ENCODE data around the gene TAS2R60. TPM values are rescaled to one million over a fixed set of nuclear protein-coding genes. Genes with fewer than 3 reads are reported as not detected.
"Not testable (repeated sequence)": the region's sequence is repeated elsewhere in the genome, so short reads cannot be mapped to it uniquely, and the experiment has no call there.

The TAS2R60 gene
- total RNA-seq, 2 donors from 2014 or later = not detected

DNA sequence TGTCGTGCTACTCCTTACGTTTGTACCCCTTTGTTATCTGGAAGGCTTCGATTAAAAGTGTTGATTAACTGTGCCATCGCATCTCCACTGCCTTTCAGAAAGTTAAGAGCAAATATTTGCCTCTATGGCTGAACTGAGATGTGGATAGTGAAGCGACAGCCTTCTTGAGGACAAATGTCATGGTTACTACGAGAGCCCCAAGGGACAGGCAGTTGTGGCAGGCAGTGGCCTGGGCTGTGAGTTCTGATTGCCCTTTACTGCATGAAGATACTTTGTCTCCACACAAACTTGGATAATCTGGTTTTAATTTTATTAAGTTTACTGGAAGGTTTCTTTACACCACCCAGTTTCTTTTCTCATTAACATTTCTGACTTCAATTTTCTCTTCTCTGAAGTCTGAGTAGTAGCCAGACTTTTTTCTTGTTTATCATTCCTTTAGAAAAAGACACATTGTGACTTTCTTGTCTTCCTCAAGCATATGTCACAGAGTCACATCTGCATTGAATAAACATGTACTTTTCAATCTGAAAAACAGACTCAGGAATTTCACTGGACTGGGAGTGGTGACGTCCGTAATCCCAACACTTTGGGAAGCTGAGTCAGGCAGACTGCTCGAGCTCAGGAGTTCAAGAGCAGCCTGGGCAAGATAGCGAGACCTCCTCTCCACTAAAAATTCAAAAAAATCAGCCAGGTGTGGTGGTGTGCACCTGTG is 36.0 kb downstream of the TAS2R60 start:
- DNase-seq (no peak), ATAC-seq (replicated peaks in 1 of 2) (no peak)
- Mint-ChIP-seq H3K27me3 (ENCODE audit: low read depth) (no peaks in the 10 kb centered on the region), H3K4me1 (ENCODE audit: low read depth) (peaks cover 8% of the 10 kb centered on the region), H3K36me3 (ENCODE audit: insufficient read depth in 2 of 2) (no peaks in the 10 kb centered on the region), H3K9me3 (peaks cover 0 to 3% of the 10 kb centered on the region in 2 donors), H3K4me3 (no peak overlapping the region), H3K27ac (no peak overlapping the region)

DNA sequence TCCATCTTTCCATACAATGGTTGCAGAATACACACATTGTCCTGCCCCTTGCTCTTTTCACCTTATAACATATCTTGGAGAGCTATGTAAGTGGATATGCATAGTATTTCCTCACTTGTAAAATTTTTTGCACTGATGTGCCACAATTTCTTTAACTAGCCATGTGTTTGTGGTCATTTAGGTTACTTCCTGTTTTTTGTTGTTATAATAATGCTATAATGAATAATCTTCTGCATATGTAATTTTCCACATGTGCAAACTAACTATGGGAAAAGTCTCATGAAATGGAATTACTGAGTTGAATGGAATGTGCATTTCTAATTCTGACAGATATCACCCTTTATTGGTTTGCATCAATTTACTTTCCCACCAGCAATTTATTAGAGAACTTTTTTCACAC is 37.2 kb downstream of the TAS2R60 start:
- DNase-seq = no peak
- peaks cover 8% of the 10 kb centered on the region for H3K4me1 Mint-ChIP-seq (ENCODE audit: low read depth)
- H3K9me3 Mint-ChIP-seq = no peaks in the 10 kb centered on the region
- H3K36me3 Mint-ChIP-seq (ENCODE audit: insufficient read depth in 2 of 2) = no peaks in the 10 kb centered on the region
- H3K4me3 Mint-ChIP-seq = no peak overlapping the region
- no peaks in the 10 kb centered on the region for H3K27me3 Mint-ChIP-seq (ENCODE audit: low read depth)
- ATAC-seq (replicated peaks in 1 of 2) = no peak
- H3K27ac Mint-ChIP-seq = no peak overlapping the region

DNA sequence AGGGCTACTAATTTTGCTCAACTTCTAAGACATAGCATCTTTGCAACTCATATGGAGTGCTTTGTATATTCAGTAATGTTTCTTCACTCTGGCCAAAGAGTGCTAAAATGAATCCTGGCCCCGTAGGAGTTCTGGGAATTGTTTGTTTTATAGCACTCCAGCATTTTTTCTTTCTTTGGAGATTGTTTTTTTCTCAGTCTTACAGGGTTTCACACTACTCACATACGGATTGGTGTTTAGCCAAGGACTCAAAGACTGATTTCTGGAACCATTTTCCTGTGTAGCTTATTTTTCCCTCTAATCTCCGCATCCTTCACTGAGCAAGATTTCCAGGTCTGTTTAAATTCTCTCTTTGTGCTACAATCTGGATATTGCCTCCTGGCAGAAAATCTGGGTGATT is 40.9 kb downstream of the TAS2R60 start:
- H3K27ac Mint-ChIP-seq = no peak overlapping the region
- DNase-seq (no peak), ATAC-seq (replicated peaks in 1 of 2) (no peak)
- peaks cover 5% of the 10 kb centered on the region for H3K4me1 Mint-ChIP-seq (ENCODE audit: low read depth)
- no peaks in the 10 kb centered on the region for H3K9me3 Mint-ChIP-seq
- H3K36me3 Mint-ChIP-seq (ENCODE audit: insufficient read depth in 2 of 2) = no peaks in the 10 kb centered on the region
- no peaks in the 10 kb centered on the region for H3K27me3 Mint-ChIP-seq (ENCODE audit: low read depth)
- H3K4me3 Mint-ChIP-seq = no peak overlapping the region

DNA sequence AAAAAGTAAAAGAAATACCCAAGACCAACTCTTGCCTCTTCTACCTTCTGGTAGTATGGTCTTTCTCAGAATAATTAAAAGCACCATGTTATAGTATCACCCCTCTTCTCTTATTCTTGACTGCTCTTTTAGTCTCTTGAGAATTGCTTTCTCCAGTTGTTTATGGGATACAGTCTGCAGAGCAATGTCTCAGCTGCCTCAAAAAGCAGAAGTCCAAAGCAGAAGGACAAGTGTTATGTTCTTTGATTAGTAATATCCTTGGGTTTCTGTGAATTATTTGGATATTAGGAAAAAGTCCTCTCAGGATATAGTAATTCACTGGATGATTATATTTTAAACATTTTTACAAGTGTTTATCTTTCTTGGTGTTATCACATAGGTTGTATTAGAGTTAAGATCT is 41.8 kb downstream of the TAS2R60 start:
- DNase-seq (no peak), ATAC-seq (replicated peaks in 1 of 2) (no peak)
- no peak overlapping the region for H3K27ac Mint-ChIP-seq
- no peaks in the 10 kb centered on the region for H3K36me3 Mint-ChIP-seq (ENCODE audit: insufficient read depth in 2 of 2)
- H3K27me3 Mint-ChIP-seq (ENCODE audit: low read depth) = no peaks in the 10 kb centered on the region
- no peaks in the 10 kb centered on the region for H3K9me3 Mint-ChIP-seq
- H3K4me1 Mint-ChIP-seq (ENCODE audit: low read depth) = peaks cover 5% of the 10 kb centered on the region
- no peak overlapping the region for H3K4me3 Mint-ChIP-seq

DNA sequence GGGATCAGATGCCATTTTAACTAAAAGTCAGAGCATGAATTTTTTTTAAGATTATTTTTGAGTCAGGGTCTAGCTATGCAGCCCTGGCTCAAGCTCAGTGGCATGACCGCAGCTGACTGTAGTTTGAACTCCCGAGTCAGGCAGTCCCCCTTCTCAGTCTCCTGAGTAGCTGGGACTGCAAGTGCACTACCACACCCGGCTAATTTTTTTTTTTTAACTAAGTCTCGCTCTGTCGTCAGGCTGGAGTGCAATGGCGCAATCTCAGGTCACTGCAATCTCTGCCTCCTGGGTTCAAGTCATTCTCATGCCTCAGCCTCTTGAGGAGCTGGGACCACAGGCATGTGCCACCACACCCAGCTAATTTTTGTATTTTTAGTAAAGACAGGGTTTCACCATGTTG is 42.2 kb downstream of the TAS2R60 start:
- ATAC-seq (replicated peaks in 1 of 2) (no peak), DNase-seq (no peak)
- Mint-ChIP-seq H3K27me3 (ENCODE audit: low read depth) (no peaks in the 10 kb centered on the region), H3K4me3 (no peak overlapping the region), H3K27ac (no peak overlapping the region), H3K4me1 (ENCODE audit: low read depth) (peaks cover 5% of the 10 kb centered on the region), H3K9me3 (no peaks in the 10 kb centered on the region), H3K36me3 (ENCODE audit: insufficient read depth in 2 of 2) (no peaks in the 10 kb centered on the region)

DNA sequence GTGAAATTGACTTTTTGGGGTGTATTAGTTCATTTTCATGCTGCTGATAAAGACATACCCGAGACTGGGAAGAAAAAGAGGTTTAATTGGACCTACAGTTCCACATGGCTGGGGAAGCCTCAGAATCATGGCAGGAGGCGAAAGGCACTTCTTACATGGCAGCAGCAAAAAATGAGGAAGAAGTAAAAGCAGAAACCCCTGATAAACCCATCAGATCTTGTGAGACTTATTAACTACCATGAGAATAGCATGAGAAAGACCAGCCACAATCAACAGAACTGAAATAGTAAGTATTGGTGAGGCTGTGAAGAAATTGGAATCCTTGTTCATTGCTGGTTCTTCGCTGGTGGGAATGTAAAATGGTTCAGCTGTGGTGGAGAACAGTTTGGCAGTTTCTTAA is 43.0 kb downstream of the TAS2R60 start:
- not testable (repeated sequence) for H3K9me3 Mint-ChIP-seq; ATAC-seq (replicated peaks in 1 of 2); H3K36me3 Mint-ChIP-seq (ENCODE audit: insufficient read depth in 2 of 2); H3K4me3 Mint-ChIP-seq; H3K27me3 Mint-ChIP-seq (ENCODE audit: low read depth); H3K4me1 Mint-ChIP-seq (ENCODE audit: low read depth); DNase-seq; H3K27ac Mint-ChIP-seq

DNA sequence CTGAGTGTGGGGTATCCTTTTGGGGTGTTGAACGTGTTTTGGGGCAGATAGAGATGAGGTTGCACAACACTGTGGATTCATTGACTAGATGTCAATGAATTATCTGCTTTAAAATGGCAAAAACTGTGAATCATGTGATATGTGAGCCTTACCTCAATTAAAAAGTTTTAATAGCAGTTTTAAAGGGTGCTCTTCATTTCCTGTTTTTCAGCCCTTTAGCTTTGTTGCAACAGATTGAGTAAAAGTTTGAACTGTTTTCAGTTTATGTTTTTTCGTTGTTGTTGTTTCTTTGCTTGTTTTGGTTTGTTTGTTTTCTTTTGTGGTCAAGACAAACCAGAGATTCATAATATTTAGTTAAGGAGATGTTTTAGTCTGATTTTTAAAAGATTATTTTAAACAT is 43.8 kb downstream of the TAS2R60 start:
- no peak overlapping the region for H3K27ac Mint-ChIP-seq

DNA sequence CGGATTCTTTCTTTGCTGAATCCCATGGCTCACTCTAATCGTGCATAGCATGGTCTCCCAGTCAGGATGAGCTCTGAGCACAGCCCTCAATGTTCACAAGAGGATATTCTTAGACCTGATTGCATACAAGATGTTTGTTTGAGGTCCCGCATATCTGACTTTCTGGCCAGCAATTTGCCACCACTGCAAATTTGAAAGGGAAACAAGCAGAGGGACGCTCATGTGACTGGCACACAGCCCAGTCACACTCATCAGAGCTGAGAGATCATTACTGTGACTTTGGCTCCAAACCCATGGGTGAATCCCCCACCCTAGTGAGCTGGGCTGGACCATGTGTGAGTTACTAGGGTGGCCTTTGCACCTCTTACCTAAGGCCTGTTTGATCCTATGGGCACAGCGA is 44.3 kb downstream of the TAS2R60 start:
- Mint-ChIP-seq H3K27ac (no peak overlapping the region), H3K4me1 (ENCODE audit: low read depth) (peaks cover 10% of the 10 kb centered on the region), H3K36me3 (ENCODE audit: insufficient read depth in 2 of 2) (no peaks in the 10 kb centered on the region), H3K9me3 (no peaks in the 10 kb centered on the region), H3K27me3 (ENCODE audit: low read depth) (no peaks in the 10 kb centered on the region), H3K4me3 (no peak overlapping the region)
- no peak for DNase-seq
- peak in 1 of 2 donors; percentile 33 for ATAC-seq (replicated peaks in 1 of 2)

More for the DNA sequence above, 43.8 kb downstream of the TAS2R60 start:
- peaks cover 4% of the 10 kb centered on the region for H3K4me1 Mint-ChIP-seq (ENCODE audit: low read depth)
- no peaks in the 10 kb centered on the region for H3K9me3 Mint-ChIP-seq
- ATAC-seq (replicated peaks in 1 of 2) (no peak), DNase-seq (no peak)
- no peaks in the 10 kb centered on the region for H3K36me3 Mint-ChIP-seq (ENCODE audit: insufficient read depth in 2 of 2)
- no peaks in the 10 kb centered on the region for H3K27me3 Mint-ChIP-seq (ENCODE audit: low read depth)
- no peak overlapping the region for H3K4me3 Mint-ChIP-seq

DNA sequence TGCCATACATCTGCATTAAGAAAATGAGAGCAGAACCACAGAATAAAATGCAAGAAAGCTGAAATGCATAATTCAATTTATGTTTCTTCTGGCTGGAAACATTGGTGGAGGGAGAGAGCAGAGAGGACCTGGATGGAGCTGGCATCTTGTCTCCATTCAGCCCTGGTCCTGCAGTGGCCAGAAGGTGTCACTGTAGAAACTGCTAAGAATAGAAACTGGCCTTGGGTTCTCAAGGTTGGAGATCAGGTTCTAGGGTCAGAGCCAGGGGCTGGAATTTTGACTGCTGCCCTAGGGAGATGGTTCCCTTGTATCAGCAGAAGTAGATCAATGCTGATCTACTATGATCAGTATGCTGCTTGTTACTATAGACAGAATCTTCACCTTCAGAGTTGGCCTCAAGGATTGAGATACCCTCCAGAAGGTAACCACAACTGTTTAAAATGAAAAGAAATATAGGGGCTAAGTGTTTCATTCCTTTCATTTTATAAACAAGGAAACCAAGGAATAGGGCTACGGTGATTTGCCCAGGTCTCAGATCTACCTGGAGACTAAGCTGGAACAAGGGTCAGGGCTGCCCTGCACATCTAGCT is 47.6 kb downstream of the TAS2R60 start:
- ATAC-seq (replicated peaks in 1 of 2) = peak in 1 of 2 donors; percentile 66
- Mint-ChIP-seq H3K27me3 (ENCODE audit: low read depth) (no peaks in the 10 kb centered on the region), H3K4me1 (ENCODE audit: low read depth) (peaks cover 26% of the 10 kb centered on the region), H3K4me3 (no peak overlapping the region), H3K36me3 (ENCODE audit: insufficient read depth in 2 of 2) (peaks cover 0 to 1% of the 10 kb centered on the region in 2 donors), H3K27ac (no peak overlapping the region), H3K9me3 (no peaks in the 10 kb centered on the region)
- DNase-seq = no peak

DNA sequence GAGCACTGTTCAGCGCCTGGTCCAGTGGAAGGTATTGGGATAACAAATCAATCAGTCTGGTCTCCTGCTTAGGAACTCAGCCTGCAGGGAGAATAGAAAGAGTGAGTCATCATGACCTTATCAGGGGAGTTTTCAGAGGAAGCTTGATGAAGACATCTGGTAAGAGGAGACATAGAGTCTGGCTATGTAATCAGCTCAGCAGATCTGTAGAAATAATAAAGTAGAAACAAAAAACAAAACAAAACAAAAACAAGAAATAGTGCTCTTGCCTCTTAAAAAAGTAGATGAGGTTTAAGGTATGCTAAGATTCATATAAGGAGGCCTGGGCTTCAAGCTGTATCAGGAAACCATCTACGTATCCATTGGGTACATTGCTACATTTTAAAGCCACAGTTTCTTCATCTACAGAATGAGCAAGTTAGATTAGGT is 48.8 kb downstream of the TAS2R60 start:
- peak overlapping the region in 1 of 2 donors; percentile 17 for H3K4me3 Mint-ChIP-seq
- peaks cover 26% of the 10 kb centered on the region for H3K4me1 Mint-ChIP-seq (ENCODE audit: low read depth)
- ATAC-seq (replicated peaks in 1 of 2) = peak; percentile 60 to 64
- DNase-seq = no peak
- no peaks in the 10 kb centered on the region for H3K27me3 Mint-ChIP-seq (ENCODE audit: low read depth)
- H3K9me3 Mint-ChIP-seq = no peaks in the 10 kb centered on the region
- H3K27ac Mint-ChIP-seq = peak overlapping the region; percentile 27
- peaks cover 0 to 1% of the 10 kb centered on the region in 2 donors for H3K36me3 Mint-ChIP-seq (ENCODE audit: insufficient read depth in 2 of 2)

DNA sequence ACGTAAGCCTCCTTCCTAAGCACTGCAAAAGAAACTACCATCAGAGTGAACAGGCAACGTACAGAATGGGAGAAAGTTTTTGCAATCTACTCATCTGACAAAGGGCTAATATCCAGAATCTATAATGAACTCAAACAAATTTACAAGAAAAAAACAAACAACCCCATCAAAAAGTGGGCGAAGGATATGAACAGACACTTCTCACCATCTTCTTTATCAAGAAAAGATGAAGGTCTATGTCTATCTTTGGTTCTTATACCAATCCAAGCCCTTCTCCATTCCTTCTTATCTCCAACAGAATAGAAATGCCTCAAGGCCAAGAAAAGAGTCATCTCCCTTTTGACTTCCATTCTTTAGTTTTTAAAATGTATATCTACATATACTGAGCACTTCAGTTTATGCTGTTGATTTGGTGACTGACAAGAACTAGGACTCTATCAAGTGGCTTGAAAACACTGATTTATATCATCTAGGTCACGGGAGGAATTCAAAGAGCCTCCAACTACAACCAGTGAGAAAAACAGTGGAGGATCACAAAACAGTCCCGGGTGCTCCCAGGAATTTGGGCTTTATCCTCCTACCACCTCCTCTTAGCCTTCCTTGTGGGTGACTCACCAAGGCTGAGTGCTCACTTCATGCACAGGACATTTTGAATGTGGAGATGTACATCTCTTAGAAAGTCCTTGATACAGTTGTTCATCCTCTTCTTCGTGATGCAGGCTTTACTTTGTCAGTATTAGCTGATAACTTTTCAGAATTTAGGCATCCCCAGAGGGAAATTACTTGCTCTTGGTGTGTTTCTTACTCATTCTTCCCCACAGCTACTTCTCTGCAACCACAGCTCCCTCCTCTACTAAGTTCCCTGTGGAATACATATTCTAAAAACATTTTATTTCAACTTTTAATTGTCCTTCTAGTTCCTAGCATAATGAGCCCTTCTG is 49.8 kb downstream of the TAS2R60 start:
- Mint-ChIP-seq H3K4me3 (peak overlapping the region; percentile 20 to 28), H3K27ac (peak overlapping the region; percentile 45), H3K9me3 (no peaks in the 10 kb centered on the region), H3K27me3 (ENCODE audit: low read depth) (no peaks in the 10 kb centered on the region), H3K36me3 (ENCODE audit: insufficient read depth in 2 of 2) (peaks cover 0 to 1% of the 10 kb centered on the region in 2 donors), H3K4me1 (ENCODE audit: low read depth) (peaks cover 26% of the 10 kb centered on the region)
- no peak for ATAC-seq (replicated peaks in 1 of 2)
- DNase-seq = no peak

DNA sequence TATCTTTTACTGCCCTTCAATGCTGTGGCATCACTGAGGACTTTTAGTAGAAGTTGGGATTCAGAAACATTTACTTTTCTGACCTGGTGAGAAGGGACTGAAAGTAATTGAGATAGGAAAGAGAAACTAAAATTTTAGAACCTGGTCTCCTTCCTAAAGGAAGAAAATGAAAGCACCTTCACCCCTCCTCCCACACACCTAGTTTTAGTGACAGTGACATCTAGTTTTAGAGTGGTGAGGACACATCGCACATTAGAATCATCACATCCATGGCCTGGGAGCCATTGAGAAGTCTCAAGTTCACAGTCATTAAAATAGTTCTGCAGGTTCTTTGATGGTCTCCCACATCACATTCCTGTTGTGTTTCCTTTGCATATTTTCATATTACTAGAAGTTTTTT is 50.5 kb downstream of the TAS2R60 start:
- peak overlapping the region; percentile 20 to 28 for H3K4me3 Mint-ChIP-seq
- H3K27me3 Mint-ChIP-seq (ENCODE audit: low read depth) = no peaks in the 10 kb centered on the region
- no peak for DNase-seq
- no peaks in the 10 kb centered on the region for H3K9me3 Mint-ChIP-seq
- H3K36me3 Mint-ChIP-seq (ENCODE audit: insufficient read depth in 2 of 2) = peaks cover 0 to 1% of the 10 kb centered on the region in 2 donors
- peaks cover 26% of the 10 kb centered on the region for H3K4me1 Mint-ChIP-seq (ENCODE audit: low read depth)
- ATAC-seq (replicated peaks in 1 of 2) = peak; percentile 50 to 51
- peak overlapping the region; percentile 45 for H3K27ac Mint-ChIP-seq

Data from activated T-cell treated with anti-CD3 and anti-CD28 coated beads, Interleukin-2, amount 50 U/mL, for 72 hours (primary cell).